CD4-positive, alpha-beta memory T cell (primary cell): ENCODE data around the gene RAB2B. TPM values are rescaled to one million over a fixed set of nuclear protein-coding genes. Genes with fewer than 3 reads are reported as not detected.
A peak's percentile ranks its signal among the peaks of the same experiment; 100 is the strongest.

Experiments
- CTCF ChIA-PET: fragments of 350-600 bp; sonication (Branson Sonifier 250); formaldehyde crosslinking; loops from one replicate; lab custom pipeline; 2021; ENCODE audit warnings: inconsistent platforms; ENCODE audit not compliant: partially characterized antibody; lab: Charles Lee
- POLR2A ChIA-PET: fragments of 350-600 bp; sonication (Branson Sonifier 250); formaldehyde crosslinking; loops from one replicate; lab custom pipeline; 2021; ENCODE audit not compliant: partially characterized antibody; lab: Charles Lee
- DNase-seq, 5 donors: peaks; one replicate each; pipeline versions ENCODE4 v3.0.0 to v3.0.0-alpha.2; 2020 to 2022; ENCODE audit warnings: mixed read lengths in 1 of 5
- H3K27ac ChIP-seq: one replicate; pipeline ENCODE4 v1.7.0; 2013; ENCODE audit warnings: low read depth, low read length
- H3K27me3 ChIP-seq: 2 replicates; pipeline ENCODE4 v1.7.0; 2013; ENCODE audit warnings: mild to moderate bottlenecking, low read length, moderate library complexity; ENCODE audit not compliant: insufficient read depth
- H3K36me3 ChIP-seq: 2 replicates; pipeline ENCODE4 v1.7.0; 2013; ENCODE audit warnings: mild to moderate bottlenecking, low read length, moderate library complexity; ENCODE audit not compliant: insufficient read depth
- H3K4me1 ChIP-seq: 2 replicates; pipeline ENCODE4 v1.7.0; 2013; ENCODE audit warnings: mild to moderate bottlenecking, low read length, moderate library complexity; ENCODE audit not compliant: insufficient read depth
- H3K4me3 ChIP-seq, 2 donors: one replicate each; pipeline ENCODE4 v1.7.0; 2013; ENCODE audit warnings: low read length in 2 of 2, mild to moderate bottlenecking in 1 of 2
- H3K9me3 ChIP-seq, 2 donors: one replicate each; pipeline ENCODE4 v1.7.0; 2013; ENCODE audit warnings: low read length in 2 of 2, control low read depth in 1 of 2; ENCODE audit not compliant: control insufficient read depth in 1 of 2
- H3K27ac Mint-ChIP-seq, 7 donors: one replicate each; pipeline ENCODE4 v1.8.0; 2020 to 2021; ENCODE audit warnings: mixed read lengths in 7 of 7, mild to moderate bottlenecking in 6 of 7, inconsistent platforms in 3 of 7, moderate library complexity in 3 of 7
- H3K27me3 Mint-ChIP-seq, 2 donors: one replicate each; pipeline ENCODE4 v1.8.0; 2020 to 2021; ENCODE audit warnings: mixed read lengths in 2 of 2
- H3K36me3 Mint-ChIP-seq, 2 donors: one replicate each; pipeline ENCODE4 v1.8.0; 2020 to 2021; ENCODE audit warnings: mixed read lengths in 2 of 2, inconsistent platforms in 1 of 2, mild to moderate bottlenecking in 1 of 2
- H3K4me1 Mint-ChIP-seq, 4 donors: one replicate each; pipeline ENCODE4 v1.8.0; 2020 to 2021; ENCODE audit warnings: mixed read lengths in 4 of 4, mild to moderate bottlenecking in 1 of 4
- H3K4me3 Mint-ChIP-seq, 8 donors: one replicate each; pipeline ENCODE4 v1.8.0; 2020 to 2021; ENCODE audit warnings: mixed read lengths in 8 of 8, mild to moderate bottlenecking in 7 of 8, moderate library complexity in 6 of 8, inconsistent platforms in 3 of 8
- H3K9me3 Mint-ChIP-seq, 8 donors: one replicate each; pipeline ENCODE4 v1.8.0; 2020 to 2021; ENCODE audit warnings: mixed read lengths in 8 of 8, mild to moderate bottlenecking in 5 of 8, inconsistent platforms in 3 of 8, moderate library complexity in 1 of 8
- intact Hi-C: fragments of 100-400 bp; cut with micrococcal nuclease; formaldehyde crosslinking; loops from one replicate; pipeline ENCODE4 v1.15.1; 2023
- polyA plus RNA-seq, 2 donors: library from polyadenylated mRNA; unstranded; fragments of 300-500 nt; fragmentation: Illumina TruSeq; gene quantifications; one replicate each; pipeline ENCODE4 v1.2.3, GENCODE V29; 2021
- total RNA-seq, 2 experiments: library from RNA; stranded (reverse); gene quantifications; one replicate each; pipeline ENCODE4 v1.2.3, GENCODE V29; 2021

Gene RAB2B
- total and polyA plus RNA-seq, 4 experiments from 2014 or later: 8.3 to 30.4 (median 22.1) TPM

GRCh38 chr14:21506557-21506956, 29.8 kb upstream of the RAB2B start:
- Histone ChIP-seq H3K27me3 (no peaks in the 10 kb centered on the region), H3K9me3 (no peaks in the 10 kb centered on the region), H3K4me3 (no peak overlapping the region), H3K4me1 (peaks cover 42% of the 10 kb centered on the region), H3K36me3 (peaks cover 21% of the 10 kb centered on the region), H3K27ac (no peak overlapping the region)
- Mint-ChIP-seq H3K4me1 (peaks cover 29 to 68% (median 49%) of the 10 kb centered on the region in 4 donors), H3K4me3 (no peak overlapping the region), H3K27me3 (no peaks in the 10 kb centered on the region), H3K9me3 (peaks cover 0 to 2% (median 0%) of the 10 kb centered on the region in 8 donors), H3K36me3 (peaks cover 13 to 51% of the 10 kb centered on the region in 2 donors), H3K27ac (peak overlapping the region in 1 of 7 donors; percentile 83)
- no peak for DNase-seq
- intact Hi-C loops: no loop called here
- ChIA-PET CTCF (interaction anchor here (8.8 kb wide), 1 partner anchor 8 kb away, joined by 79 read pairs; no protein-coding TSS in a partner anchor), POLR2A (no interaction called here)

- no peaks in the 10 kb centered on the region for H3K27me3 ChIP-seq
- Mint-ChIP-seq H3K4me1 (peaks cover 26 to 66% (median 43%) of the 10 kb centered on the region in 4 donors), H3K27me3 (no peaks in the 10 kb centered on the region), H3K27ac (peak overlapping the region in 6 of 7 donors; percentile 22 to 83 (median 74)), H3K36me3 (peaks cover 16 to 54% of the 10 kb centered on the region in 2 donors), H3K9me3 (no peaks in the 10 kb centered on the region), H3K4me3 (peak overlapping the region in 4 of 8 donors; percentile 31 to 71 (median 38))
- intact Hi-C loops: no loop called here
- DNase-seq: peak in 1 of 5 donors; percentile 25
- H3K36me3 ChIP-seq: peaks cover 32% of the 10 kb centered on the region
- ChIA-PET CTCF (interaction anchor here (0.8 kb wide), 1 partner anchor 52 kb away, joined by 3 read pairs; no protein-coding TSS in a partner anchor), POLR2A (no interaction called here)
- peak overlapping the region; percentile 9 for H3K27ac ChIP-seq
- H3K9me3 ChIP-seq: no peaks in the 10 kb centered on the region
- peaks cover 35% of the 10 kb centered on the region for H3K4me1 ChIP-seq
- no peak overlapping the region for H3K4me3 ChIP-seq
Observed at GRCh38 chr14:21505012-21505553, 28.3 kb upstream of the RAB2B start.

GRCh38 chr14:21503376-21503775, 26.6 kb upstream of the RAB2B start:
- peak overlapping the region in 1 of 8 donors; percentile 23 for H3K4me3 Mint-ChIP-seq

GRCh38 chr14:21501568-21501967, 24.8 kb upstream of the RAB2B start:
- Mint-ChIP-seq H3K36me3 (peaks cover 22 to 71% of the 10 kb centered on the region in 2 donors), H3K27me3 (no peaks in the 10 kb centered on the region), H3K27ac (peak overlapping the region in 3 of 7 donors; percentile 52 to 63 (median 60)), H3K4me1 (peaks cover 23 to 56% (median 32%) of the 10 kb centered on the region in 4 donors), H3K4me3 (no peak overlapping the region), H3K9me3 (no peaks in the 10 kb centered on the region)
- Histone ChIP-seq H3K27me3 (no peaks in the 10 kb centered on the region), H3K4me1 (peaks cover 26% of the 10 kb centered on the region), H3K27ac (no peak overlapping the region), H3K36me3 (peaks cover 51% of the 10 kb centered on the region), H3K9me3 (no peaks in the 10 kb centered on the region), H3K4me3 (no peak overlapping the region)
- ChIA-PET CTCF (interaction anchor here (1.7 to 6.9 kb wide), 3 partner anchors 13 to 56 kb away, joined by 9 to 146 read pairs (median 25); partner anchors contain the start of genes RAB2B and TOX4), POLR2A (interaction anchor here (2.2 kb wide), 1 partner anchor 10 kb away, joined by 12 read pairs; the partner anchor contains the start of gene METTL3)
- DNase-seq: no peak
- intact Hi-C loops: no loop called here

More at GRCh38 chr14:21503376-21503775, 26.6 kb upstream of the RAB2B start:
- DNase-seq: no peak
- intact Hi-C loops: no loop called here
- Mint-ChIP-seq H3K27me3 (no peaks in the 10 kb centered on the region), H3K4me1 (peaks cover 29 to 66% (median 42%) of the 10 kb centered on the region in 4 donors), H3K27ac (peak overlapping the region in 6 of 7 donors; percentile 10 to 74 (median 40)), H3K9me3 (no peaks in the 10 kb centered on the region), H3K36me3 (peaks cover 22 to 65% of the 10 kb centered on the region in 2 donors)
- Histone ChIP-seq H3K4me3 (no peak overlapping the region), H3K27me3 (no peaks in the 10 kb centered on the region), H3K27ac (no peak overlapping the region), H3K9me3 (no peaks in the 10 kb centered on the region), H3K36me3 (peaks cover 41% of the 10 kb centered on the region), H3K4me1 (peaks cover 34% of the 10 kb centered on the region)
- POLR2A ChIA-PET: interaction anchor here (2.2 kb wide), 1 partner anchor 8 kb away, joined by 12 read pairs; the partner anchor contains the start of gene METTL3
- CTCF ChIA-PET: interaction anchor here (6.9 kb wide), 1 partner anchor 54 kb away, joined by 146 read pairs; no protein-coding TSS in a partner anchor

DNA sequence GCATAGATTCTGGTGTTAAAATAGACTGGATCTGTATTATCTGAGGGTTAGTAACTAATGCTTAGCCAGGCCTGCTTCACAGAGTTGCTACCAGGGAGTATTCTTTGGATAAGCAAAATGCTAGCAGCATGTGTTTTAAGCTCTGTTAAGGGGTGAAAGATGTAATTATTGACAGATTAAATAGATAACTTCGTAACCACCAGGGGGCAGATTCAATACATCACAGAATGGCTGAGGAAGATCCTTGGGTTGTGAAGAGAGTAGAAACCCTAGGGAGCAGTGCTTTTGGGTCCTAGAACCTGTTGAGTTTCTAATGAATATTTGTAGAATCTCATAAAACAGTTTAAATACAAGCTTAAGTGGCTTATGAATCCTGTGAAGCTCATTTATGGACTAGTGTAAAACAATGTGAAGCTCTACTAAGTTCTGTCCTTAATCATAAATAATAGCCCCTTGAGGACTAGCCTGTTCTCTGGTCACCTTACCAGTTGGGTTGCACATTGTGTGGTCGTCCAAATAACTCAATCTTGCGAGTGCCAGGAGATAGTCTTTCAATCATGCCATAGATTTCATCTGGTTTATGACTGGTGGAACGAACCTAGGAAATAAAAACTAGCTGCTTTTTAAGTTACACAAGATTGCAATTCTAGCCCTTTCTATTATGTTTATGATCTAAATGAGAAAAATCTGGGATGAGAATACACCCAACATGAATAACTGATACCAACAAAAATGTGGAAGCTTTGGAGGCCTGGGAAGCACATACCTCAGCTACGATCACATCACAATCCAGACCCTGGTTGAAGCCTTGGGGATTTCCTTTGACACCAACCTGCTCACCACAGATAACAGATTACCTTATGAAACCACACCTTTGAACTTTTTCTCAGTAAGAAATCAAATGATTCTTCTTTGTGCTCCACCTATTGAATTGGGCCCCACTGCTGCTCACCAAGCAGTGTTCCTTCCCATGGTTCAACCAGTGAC, 22.1 kb upstream of the RAB2B start:
- Mint-ChIP-seq H3K27me3 (no peaks in the 10 kb centered on the region), H3K36me3 (peaks cover 30 to 83% of the 10 kb centered on the region in 2 donors), H3K4me3 (peak overlapping the region in 5 of 8 donors; percentile 2 to 75 (median 41)), H3K27ac (peak overlapping the region; percentile 55 to 92 (median 82)), H3K9me3 (no peaks in the 10 kb centered on the region), H3K4me1 (peaks cover 18 to 43% (median 22%) of the 10 kb centered on the region in 4 donors)
- CTCF ChIA-PET: interaction anchor here (0.9 to 6.9 kb wide), 23 partner anchors 9 to 1071 kb away, joined by 3 to 146 read pairs (median 6); partner anchors contain the start of genes CHD8, METTL3, RAB2B and SALL2
- Histone ChIP-seq H3K4me3 (no peak overlapping the region), H3K27ac (peak overlapping the region; percentile 55), H3K27me3 (no peaks in the 10 kb centered on the region), H3K4me1 (peaks cover 15% of the 10 kb centered on the region), H3K36me3 (peaks cover 67% of the 10 kb centered on the region), H3K9me3 (no peaks in the 10 kb centered on the region)
- POLR2A ChIA-PET: interaction anchor here (0.6 to 3.3 kb wide), 11 partner anchors 11 to 683 kb away, joined by 3 to 20 read pairs (median 6); partner anchors contain the start of genes CHD8, METTL3, RAB2B and SALL2
- peak; percentile 50 to 65 (median 58) for DNase-seq
- intact Hi-C loops: loop anchor here (1.0 kb wide), 1 partner anchor 58 kb away; no protein-coding TSS in a partner anchor

- Histone ChIP-seq H3K27ac (no peak overlapping the region), H3K36me3 (peaks cover 62% of the 10 kb centered on the region), H3K27me3 (no peaks in the 10 kb centered on the region), H3K4me3 (no peak overlapping the region), H3K9me3 (no peaks in the 10 kb centered on the region), H3K4me1 (peaks cover 15% of the 10 kb centered on the region)
- Mint-ChIP-seq H3K4me1 (peaks cover 17 to 32% (median 19%) of the 10 kb centered on the region in 4 donors), H3K9me3 (no peaks in the 10 kb centered on the region), H3K4me3 (no peak overlapping the region), H3K27ac (peak overlapping the region in 1 of 7 donors; percentile 41), H3K27me3 (no peaks in the 10 kb centered on the region), H3K36me3 (peaks cover 36 to 78% of the 10 kb centered on the region in 2 donors)
- DNase-seq: no peak
- intact Hi-C loops: no loop called here
- ChIA-PET CTCF (interaction anchor here (1.2 to 4.1 kb wide), 5 partner anchors 14 to 63 kb away, joined by 3 to 79 read pairs (median 3); partner anchors contain the start of gene METTL3), POLR2A (interaction anchor here (2.7 kb wide), 1 partner anchor 14 kb away, joined by 9 read pairs; the partner anchor contains the start of gene METTL3)
Observed at GRCh38 chr14:21496453-21496852, 19.7 kb upstream of the RAB2B start.
